CD4-positive, alpha-beta T cell treated with Interleukin-15 for 4 hours (primary cell): ENCODE measurements around the gene CACNA1S.

Source experiments
- DNase-seq: peaks from one replicate; pipeline ENCODE4 v3.0.0-alpha.2; 2020; ENCODE audit warnings: low spot score

CACNA1S gene

GRCh38 chr1:201140235-201140940, 28.2 kb upstream of the CACNA1S start:
- DNase-seq = no peak

- no peak for DNase-seq
These were observed 27.5 kb upstream of the CACNA1S start for GRCh38 chr1:201139756-201140155.

- DNase-seq = no peak
These were observed 27.1 kb upstream of the CACNA1S start for GRCh38 chr1:201139306-201139705.

GRCh38 chr1:201138311-201138840, 26.1 kb upstream of the CACNA1S start:
- DNase-seq = no peak

GRCh38 chr1:201137579-201138310, 25.5 kb upstream of the CACNA1S start:
- DNase-seq = no peak

- no peak for DNase-seq
These were observed 24.8 kb upstream of the CACNA1S start for GRCh38 chr1:201137024-201137392.

- DNase-seq = no peak
These were observed 24.3 kb upstream of the CACNA1S start for GRCh38 chr1:201136355-201137023.

- no peak for DNase-seq
These were observed 22.2 kb upstream of the CACNA1S start for GRCh38 chr1:201134405-201134804.

- no peak for DNase-seq
These were observed 19.2 kb upstream of the CACNA1S start for GRCh38 chr1:201131398-201131797.

GRCh38 chr1:201128962-201129361, 16.7 kb upstream of the CACNA1S start:
- no peak for DNase-seq

GRCh38 chr1:201128476-201128875, 16.2 kb upstream of the CACNA1S start:
- DNase-seq = no peak

- DNase-seq = no peak
These were observed 15.7 kb upstream of the CACNA1S start for GRCh38 chr1:201127755-201128455.

- DNase-seq = no peak
These were observed 14.9 kb upstream of the CACNA1S start, which contains the start of gene ASCL5 for GRCh38 chr1:201126832-201127754. Gene ASCL5, minus strand, starts transcription at chr1:201127184. Its CDS starts 11,812 bp downstream, at chr1:201115372.

- no peak for DNase-seq
These were observed 14.2 kb upstream of the CACNA1S start for GRCh38 chr1:201126463-201126831.

GRCh38 chr1:201125800-201126199, 13.6 kb upstream of the CACNA1S start:
- no peak for DNase-seq

GRCh38 chr1:201125019-201125418, 12.8 kb upstream of the CACNA1S start:
- DNase-seq = no peak

- no peak for DNase-seq
These were observed 11.6 kb upstream of the CACNA1S start for GRCh38 chr1:201123866-201124265.

- DNase-seq = no peak
These were observed 10.2 kb upstream of the CACNA1S start for GRCh38 chr1:201122321-201122957.

- DNase-seq = peak; percentile 43
These were observed 7.3 kb upstream of the CACNA1S start for GRCh38 chr1:201119206-201120197.
